Measurements from ENCODE around the gene RDH13. TPM values are rescaled to one million over a fixed set of nuclear protein-coding genes. Genes with fewer than 3 reads are reported as not detected.
A peak's percentile ranks its signal among the peaks of the same experiment; 100 is the strongest.
"Not testable (repeated sequence)": the region's sequence is repeated elsewhere in the genome, so short reads cannot be mapped to it uniquely, and the experiment has no call there.

Gene RDH13
- total RNA-seq, 1 donor from 2014 or later: 37.9 TPM

- Mint-ChIP-seq H3K4me3 (no peak overlapping the region), H3K27ac (peak overlapping the region; percentile 77), H3K9me3 (no peaks in the 10 kb centered on the region), H3K36me3 (peaks cover 11% of the 10 kb centered on the region), H3K27me3 (peaks cover 50% of the 10 kb centered on the region), H3K4me1 (ENCODE audit: unreplicated experiment) (no peaks in the 10 kb centered on the region)
- no peak for DNase-seq (ENCODE audit: extremely low spot score, unreplicated experiment)
- no peak for TF ChIP-seq CTCF (conservative IDR thresholded peaks at IDR 0.05)
Measured at GRCh38 chr19:55012306-55012705, 50.6 kb downstream of the RDH13 start.

GRCh38 chr19:55010561-55010960, 52.4 kb downstream of the RDH13 start:
- peaks cover 16% of the 10 kb centered on the region for H3K36me3 Mint-ChIP-seq
- peaks cover 57% of the 10 kb centered on the region for H3K27me3 Mint-ChIP-seq
- not testable (repeated sequence) for H3K9me3 Mint-ChIP-seq; H3K27ac Mint-ChIP-seq; H3K4me1 Mint-ChIP-seq (ENCODE audit: unreplicated experiment); DNase-seq (ENCODE audit: extremely low spot score, unreplicated experiment); H3K4me3 Mint-ChIP-seq

- H3K27ac Mint-ChIP-seq; H3K4me1 Mint-ChIP-seq (ENCODE audit: unreplicated experiment); DNase-seq (ENCODE audit: extremely low spot score, unreplicated experiment); H3K4me3 Mint-ChIP-seq: not testable (repeated sequence)
- H3K27me3 Mint-ChIP-seq: peaks cover 57% of the 10 kb centered on the region
- H3K9me3 Mint-ChIP-seq: peaks cover 14% of the 10 kb centered on the region
- peaks cover 22% of the 10 kb centered on the region for H3K36me3 Mint-ChIP-seq
Measured at GRCh38 chr19:55008781-55009180, 54.2 kb downstream of the RDH13 start.

- peak overlapping the region; percentile 56 for H3K4me3 Mint-ChIP-seq
- peaks cover 22% of the 10 kb centered on the region for H3K36me3 Mint-ChIP-seq
- not testable (repeated sequence) for H3K4me1 Mint-ChIP-seq (ENCODE audit: unreplicated experiment)
Measured at GRCh38 chr19:55008189-55008588, 54.8 kb downstream of the RDH13 start.

GRCh38 chr19:55007537-55007936, 55.4 kb downstream of the RDH13 start:
- Mint-ChIP-seq H3K4me3 (peak overlapping the region; percentile 56), H3K27me3 (peaks cover 55% of the 10 kb centered on the region)
- H3K4me1 Mint-ChIP-seq (ENCODE audit: unreplicated experiment): not testable (repeated sequence)

More at GRCh38 chr19:55008189-55008588, 54.8 kb downstream of the RDH13 start:
- H3K27me3 Mint-ChIP-seq: peaks cover 57% of the 10 kb centered on the region
- DNase-seq (ENCODE audit: extremely low spot score, unreplicated experiment): not testable (repeated sequence)
- peak overlapping the region; percentile 27 for H3K27ac Mint-ChIP-seq
- peaks cover 14% of the 10 kb centered on the region for H3K9me3 Mint-ChIP-seq

GRCh38 chr19:55006795-55007194, 56.2 kb downstream of the RDH13 start:
- not testable (repeated sequence) for H3K27ac Mint-ChIP-seq

More at GRCh38 chr19:55007537-55007936, 55.4 kb downstream of the RDH13 start:
- Mint-ChIP-seq H3K9me3 (peaks cover 14% of the 10 kb centered on the region), H3K27ac (peak overlapping the region; percentile 8), H3K36me3 (peaks cover 22% of the 10 kb centered on the region)
- not testable (repeated sequence) for DNase-seq (ENCODE audit: extremely low spot score, unreplicated experiment)

GRCh38 chr19:55005684-55006488, 57.1 kb downstream of the RDH13 start:
- peaks cover 14% of the 10 kb centered on the region for H3K9me3 Mint-ChIP-seq
- peak overlapping the region; percentile 90 for H3K27ac Mint-ChIP-seq
- no peak for DNase-seq (ENCODE audit: extremely low spot score, unreplicated experiment)

More at GRCh38 chr19:55006795-55007194, 56.2 kb downstream of the RDH13 start:
- Mint-ChIP-seq H3K4me3 (peak overlapping the region; percentile 78), H3K9me3 (peaks cover 14% of the 10 kb centered on the region), H3K36me3 (peaks cover 26% of the 10 kb centered on the region), H3K27me3 (peaks cover 48% of the 10 kb centered on the region)
- not testable (repeated sequence) for DNase-seq (ENCODE audit: extremely low spot score, unreplicated experiment); H3K4me1 Mint-ChIP-seq (ENCODE audit: unreplicated experiment)

More at GRCh38 chr19:55005684-55006488, 57.1 kb downstream of the RDH13 start:
- Mint-ChIP-seq H3K36me3 (peaks cover 27% of the 10 kb centered on the region), H3K27me3 (peaks cover 39% of the 10 kb centered on the region), H3K4me1 (ENCODE audit: unreplicated experiment) (peaks cover 6% of the 10 kb centered on the region), H3K4me3 (peak overlapping the region; percentile 88)
- TF ChIP-seq CTCF (conservative IDR thresholded peaks at IDR 0.05): no peak
